ENCODE data around the gene HSP90AA1. TPM values are rescaled to one million over a fixed set of nuclear protein-coding genes. Genes with fewer than 3 reads are reported as not detected.
"Not testable (repeated sequence)": the region's sequence is repeated elsewhere in the genome, so short reads cannot be mapped to it uniquely, and the experiment has no call there.

Gene HSP90AA1
- total RNA-seq, 1 donor: 368 TPM

DNA sequence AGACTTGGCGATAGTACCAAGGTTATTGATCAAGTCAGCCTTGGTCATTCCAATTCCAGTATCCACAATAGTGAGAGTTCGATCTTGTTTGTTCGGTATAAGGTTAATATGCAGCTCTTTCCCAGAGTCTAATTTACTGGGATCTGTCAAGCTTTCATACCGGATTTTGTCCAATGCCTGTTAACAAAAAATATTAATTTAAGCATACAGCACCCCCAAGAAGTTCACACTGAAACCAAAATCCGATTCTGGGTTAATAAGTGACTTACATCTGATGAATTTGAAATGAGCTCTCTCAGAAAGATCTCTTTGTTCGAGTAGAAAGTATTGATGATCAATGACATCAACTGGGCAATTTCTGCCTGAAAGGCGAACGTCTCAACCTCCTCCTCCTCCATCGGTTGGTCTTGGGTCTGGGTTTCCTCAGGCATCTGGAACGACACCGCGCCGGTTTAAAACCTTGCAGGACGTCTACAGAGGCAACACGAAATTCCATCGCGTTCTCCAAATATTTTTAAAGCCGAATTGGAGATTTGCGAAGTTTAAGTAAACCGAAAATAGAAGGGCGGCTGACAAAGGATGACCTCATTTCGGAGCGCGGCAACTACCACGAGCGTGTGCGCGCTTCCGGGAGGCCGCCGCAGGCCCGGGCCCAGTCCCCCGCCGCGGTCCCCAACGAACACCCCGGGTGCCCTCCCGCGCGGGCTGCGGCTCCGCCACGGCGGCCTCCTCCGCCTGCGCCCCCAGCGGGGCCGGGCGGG, 716 bp downstream of the HSP90AA1 start:
- H3K4me3 ChIP-seq (ENCODE audit: low read depth, low read length): peak overlapping the region; percentile 77
- TF ChIP-seq, protein P1, sequence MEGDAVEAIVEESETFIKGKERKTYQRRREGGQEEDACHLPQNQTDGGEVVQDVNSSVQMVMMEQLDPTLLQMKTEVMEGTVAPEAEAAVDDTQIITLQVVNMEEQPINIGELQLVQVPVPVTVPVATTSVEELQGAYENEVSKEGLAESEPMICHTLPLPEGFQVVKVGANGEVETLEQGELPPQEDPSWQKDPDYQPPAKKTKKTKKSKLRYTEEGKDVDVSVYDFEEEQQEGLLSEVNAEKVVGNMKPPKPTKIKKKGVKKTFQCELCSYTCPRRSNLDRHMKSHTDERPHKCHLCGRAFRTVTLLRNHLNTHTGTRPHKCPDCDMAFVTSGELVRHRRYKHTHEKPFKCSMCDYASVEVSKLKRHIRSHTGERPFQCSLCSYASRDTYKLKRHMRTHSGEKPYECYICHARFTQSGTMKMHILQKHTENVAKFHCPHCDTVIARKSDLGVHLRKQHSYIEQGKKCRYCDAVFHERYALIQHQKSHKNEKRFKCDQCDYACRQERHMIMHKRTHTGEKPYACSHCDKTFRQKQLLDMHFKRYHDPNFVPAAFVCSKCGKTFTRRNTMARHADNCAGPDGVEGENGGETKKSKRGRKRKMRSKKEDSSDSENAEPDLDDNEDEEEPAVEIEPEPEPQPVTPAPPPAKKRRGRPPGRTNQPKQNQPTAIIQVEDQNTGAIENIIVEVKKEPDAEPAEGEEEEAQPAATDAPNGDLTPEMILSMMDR (IDR thresholded peaks at IDR 0.05; ENCODE audit: insufficient read depth, low read length): no peak
- peak; percentile 69 for DNase-seq (ENCODE audit: low read depth)

GRCh38 chr14:102085488-102085887, 1.4 kb downstream of the HSP90AA1 start:
- TF ChIP-seq, protein P1 (IDR thresholded peaks at IDR 0.05; ENCODE audit: insufficient read depth, low read length): no peak
- DNase-seq (ENCODE audit: low read depth): no peak
- H3K4me3 ChIP-seq (ENCODE audit: low read depth, low read length): peak overlapping the region; percentile 77

- TF ChIP-seq, protein P1 (IDR thresholded peaks at IDR 0.05; ENCODE audit: insufficient read depth, low read length): no peak
- H3K4me3 ChIP-seq (ENCODE audit: low read depth, low read length): peak overlapping the region; percentile 77
- no peak for DNase-seq (ENCODE audit: low read depth)
Measured at GRCh38 chr14:102084931-102085330, 1.9 kb downstream of the HSP90AA1 start.

DNA sequence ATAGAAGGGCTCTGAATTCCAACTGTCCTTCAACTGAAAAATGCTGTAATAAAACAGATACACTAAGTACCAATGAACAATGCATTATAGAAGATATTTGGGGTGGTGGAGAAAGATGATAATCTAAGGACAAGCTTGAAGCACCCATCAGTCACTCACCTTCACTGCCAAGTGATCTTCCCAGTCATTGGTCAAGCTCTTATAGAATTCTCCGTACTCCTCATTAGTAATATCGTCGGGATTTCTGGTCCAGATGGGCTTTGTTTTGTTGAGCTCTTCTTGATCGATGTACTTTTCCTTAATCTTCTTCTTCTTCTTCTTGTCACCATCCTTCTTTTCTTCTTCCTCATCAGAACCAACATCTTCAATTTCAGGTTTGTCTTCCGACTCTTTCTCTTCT, 2.3 kb downstream of the HSP90AA1 start:
- DNase-seq (ENCODE audit: low read depth); H3K4me3 ChIP-seq (ENCODE audit: low read depth, low read length): not testable (repeated sequence)

- TF ChIP-seq, protein P1 (IDR thresholded peaks at IDR 0.05; ENCODE audit: insufficient read depth, low read length): no peak
- no peak overlapping the region for H3K4me3 ChIP-seq (ENCODE audit: low read depth, low read length)
- DNase-seq (ENCODE audit: low read depth): no peak
Measured at GRCh38 chr14:102081231-102082080, 5.4 kb downstream of the HSP90AA1 start.

- DNase-seq (ENCODE audit: low read depth): no peak
- H3K4me3 ChIP-seq (ENCODE audit: low read depth, low read length): no peak overlapping the region
- TF ChIP-seq, protein P1 (IDR thresholded peaks at IDR 0.05; ENCODE audit: insufficient read depth, low read length): no peak
Measured at GRCh38 chr14:102080183-102081080, 6.4 kb downstream of the HSP90AA1 start.
